HT-29 (cell line): ENCODE data around the gene SMPDL3B. TPM values are rescaled to one million over a fixed set of nuclear protein-coding genes. Genes with fewer than 3 reads are reported as not detected.

Experiments used
- DNase-seq: peaks from one replicate; pipeline ENCODE4 v3.0.0-alpha.2; 2015; ENCODE audit warnings: low spot score
- total RNA-seq: library from RNA; depleted of rRNA; stranded (reverse); fragments of >200 nt; shearing (Covaris generic); gene quantifications from 2 replicates; pipeline ENCODE4 v1.2.3, GENCODE V29; 2014; rRNA removed

The SMPDL3B gene, protein sequence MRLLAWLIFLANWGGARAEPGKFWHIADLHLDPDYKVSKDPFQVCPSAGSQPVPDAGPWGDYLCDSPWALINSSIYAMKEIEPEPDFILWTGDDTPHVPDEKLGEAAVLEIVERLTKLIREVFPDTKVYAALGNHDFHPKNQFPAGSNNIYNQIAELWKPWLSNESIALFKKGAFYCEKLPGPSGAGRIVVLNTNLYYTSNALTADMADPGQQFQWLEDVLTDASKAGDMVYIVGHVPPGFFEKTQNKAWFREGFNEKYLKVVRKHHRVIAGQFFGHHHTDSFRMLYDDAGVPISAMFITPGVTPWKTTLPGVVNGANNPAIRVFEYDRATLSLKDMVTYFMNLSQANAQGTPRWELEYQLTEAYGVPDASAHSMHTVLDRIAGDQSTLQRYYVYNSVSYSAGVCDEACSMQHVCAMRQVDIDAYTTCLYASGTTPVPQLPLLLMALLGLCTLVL
- 16.2 and 18.2 TPM in 2 replicates for total RNA-seq

DNA sequence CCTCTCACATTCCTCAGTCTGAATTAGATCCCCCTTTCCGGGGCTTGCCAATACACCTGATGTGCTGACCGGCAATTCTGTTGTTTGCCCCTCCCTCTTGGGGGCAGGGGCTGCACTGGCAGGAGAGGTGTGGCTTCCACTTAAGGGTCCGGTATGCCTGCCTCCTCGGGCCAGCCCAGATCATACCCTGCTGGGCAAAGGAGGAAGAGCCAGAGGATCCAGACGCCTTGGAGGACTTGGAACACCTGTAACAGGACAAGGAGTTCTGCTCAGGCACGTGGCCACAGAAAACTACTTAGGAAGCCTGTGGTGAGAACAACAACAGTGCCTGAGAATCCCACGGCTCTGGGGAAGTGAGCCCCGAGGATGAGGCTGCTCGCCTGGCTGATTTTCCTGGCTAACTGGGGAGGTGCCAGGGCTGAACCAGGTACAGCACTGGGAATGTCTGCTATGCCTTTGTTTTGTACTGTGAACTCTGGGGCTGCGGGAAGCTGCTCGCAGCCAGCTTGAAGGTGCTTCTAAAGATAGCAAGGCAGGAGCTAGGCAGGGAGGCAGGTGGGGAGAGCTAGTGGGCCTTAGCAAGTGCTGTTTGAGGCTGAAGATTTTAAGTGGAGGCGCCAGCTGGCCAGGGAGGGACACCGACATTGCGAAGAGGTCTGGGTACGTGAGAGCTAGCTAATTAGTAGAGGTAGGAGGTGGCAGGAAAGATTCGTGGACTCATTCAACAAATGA is at the start of gene SMPDL3B:
TSS of gene SMPDL3B (plus strand) at position 183 of the 732 bp plus-strand sequence. CDS start at position 367, 184 bp downstream.
- DNase-seq: peak; percentile 84

DNA sequence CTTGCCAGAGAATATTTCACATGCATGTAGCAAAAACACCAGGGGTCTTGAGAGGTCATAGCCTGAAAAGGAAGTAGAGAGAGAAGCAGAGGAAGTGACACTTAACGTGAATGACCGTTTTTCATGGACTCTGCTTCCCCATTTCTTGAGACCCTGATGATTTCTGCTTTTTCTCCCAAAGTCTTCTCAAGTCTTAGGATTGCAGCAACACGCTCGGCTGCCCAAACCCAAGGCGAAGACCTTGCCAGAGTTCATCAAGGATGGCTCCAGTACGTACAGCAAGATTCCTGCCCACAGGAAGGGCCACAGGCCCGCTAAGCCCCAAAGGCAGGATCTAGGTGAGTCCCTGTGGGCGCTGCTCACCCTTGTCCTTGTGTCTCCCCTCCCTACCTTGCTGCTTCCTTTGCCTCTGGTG is 49.7 kb upstream of the SMPDL3B start:
- no peak for DNase-seq

GRCh38 chr1:27885621-27886352 is 49.0 kb upstream of the SMPDL3B start:
- no peak for DNase-seq

- DNase-seq: no peak
Observed at GRCh38 chr1:27886353-27886679, 48.5 kb upstream of the SMPDL3B start.

DNA sequence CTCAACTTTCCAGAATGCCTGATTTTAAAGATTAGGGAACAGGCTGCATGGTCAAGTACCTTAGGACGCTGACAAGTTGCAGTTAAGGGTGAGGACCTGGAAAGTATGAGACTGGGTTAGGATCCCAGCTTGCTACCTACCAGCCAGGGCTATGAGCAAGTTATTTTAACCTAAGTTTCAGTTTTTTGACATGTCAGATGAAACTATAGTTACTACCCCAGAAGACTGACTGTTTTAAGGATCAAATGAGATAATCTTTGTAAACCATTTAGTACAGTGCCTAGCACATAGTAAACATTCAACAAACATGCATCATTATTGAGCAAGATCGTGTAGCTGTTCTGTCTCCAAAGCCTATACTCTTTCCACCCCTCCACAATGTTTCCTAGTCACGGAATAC is 48.1 kb upstream of the SMPDL3B start:
- no peak for DNase-seq

DNA sequence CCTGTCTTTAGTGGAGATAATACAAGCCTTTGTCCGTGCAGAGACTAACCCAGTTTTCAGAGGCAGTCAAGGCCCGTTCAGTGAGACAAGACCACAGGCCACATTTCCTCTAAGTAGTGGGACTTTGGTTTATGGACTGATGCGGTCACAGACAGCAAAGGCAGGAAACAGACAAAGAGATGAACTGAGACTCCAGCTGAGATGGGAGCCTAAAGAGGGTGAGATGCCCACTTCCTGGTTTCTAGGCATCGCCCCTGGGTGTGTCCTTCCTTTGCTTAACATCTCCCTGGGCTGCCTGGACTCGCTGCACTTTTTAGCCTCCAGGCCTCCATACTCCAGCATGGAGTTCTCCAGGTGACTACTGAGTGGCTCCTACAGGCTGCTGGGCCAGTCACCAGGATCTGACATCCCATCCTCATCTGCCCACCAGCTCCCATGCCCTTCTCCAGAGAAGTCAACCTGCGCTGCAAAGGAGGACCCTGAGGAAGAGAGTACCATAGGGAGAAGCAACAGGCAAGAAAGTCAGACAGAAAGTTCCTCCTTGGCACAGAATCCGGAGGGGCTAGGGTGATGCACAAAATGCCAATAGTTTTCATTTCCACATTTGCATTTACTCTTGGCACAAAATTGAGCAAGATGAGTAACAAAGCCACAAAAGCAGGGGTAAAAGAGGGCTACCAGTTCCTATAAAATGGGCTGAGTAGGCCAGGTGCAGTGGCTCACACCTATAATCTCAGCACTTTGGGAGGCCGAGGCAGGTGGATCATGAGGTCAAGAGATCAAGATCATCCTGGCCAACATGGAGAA is 47.4 kb upstream of the SMPDL3B start:
- DNase-seq: no peak

- no peak for DNase-seq
Observed at GRCh38 chr1:27889506-27889905, 45.3 kb upstream of the SMPDL3B start.

GRCh38 chr1:27891196-27891889 is 43.5 kb upstream of the SMPDL3B start:
- DNase-seq: no peak

- no peak for DNase-seq
Observed at GRCh38 chr1:27894521-27894920, 40.3 kb upstream of the SMPDL3B start.

DNA sequence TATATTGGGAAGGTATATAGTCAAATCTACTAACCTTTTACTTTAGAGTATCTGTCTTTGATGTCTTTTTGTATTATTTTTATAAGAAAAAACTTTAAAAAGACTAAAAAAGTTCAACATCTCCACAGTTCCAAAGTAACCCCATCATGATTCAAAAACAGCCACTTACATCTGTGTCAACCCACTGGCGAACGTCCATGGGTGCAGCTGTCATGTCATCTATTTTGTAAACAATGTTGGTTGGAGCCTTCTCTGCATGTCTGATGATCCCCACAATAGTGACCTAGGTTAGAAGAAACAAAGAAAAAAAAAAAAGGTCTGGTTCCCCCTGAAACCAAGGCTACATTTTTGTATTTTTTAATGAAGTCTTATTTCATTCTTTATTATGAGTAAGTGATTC is 28.0 kb upstream of the SMPDL3B start:
- no peak for DNase-seq

- no peak for DNase-seq
Observed at GRCh38 chr1:27912429-27912828, 22.4 kb upstream of the SMPDL3B start.

DNA sequence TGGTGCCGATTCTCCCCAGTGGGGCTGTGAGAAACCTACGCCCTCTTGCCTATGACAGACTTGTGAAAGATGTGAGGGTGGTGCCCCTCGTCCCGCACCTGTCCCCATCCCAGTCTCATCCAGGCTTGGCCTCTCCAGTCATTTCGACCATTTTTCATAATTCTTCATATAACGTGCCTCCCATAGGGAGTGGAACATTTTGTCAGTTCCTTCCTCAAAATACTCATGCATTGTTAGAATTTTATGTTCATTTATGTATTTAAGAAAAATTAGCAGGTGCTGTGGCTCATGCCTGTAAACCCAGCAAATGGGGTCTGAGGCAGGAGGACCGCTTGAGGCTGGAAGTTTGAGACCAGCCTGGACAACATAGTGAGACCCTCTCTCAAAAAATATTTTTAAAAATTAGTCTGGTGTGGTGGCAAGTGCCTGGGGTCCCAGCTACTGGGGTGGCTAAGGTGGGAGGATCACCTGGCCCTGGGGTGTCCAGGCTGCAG is 19.7 kb upstream of the SMPDL3B start:
- DNase-seq: no peak

- DNase-seq: no peak
Observed at GRCh38 chr1:27922272-27922671, 12.5 kb upstream of the SMPDL3B start.

- no peak for DNase-seq
Observed at GRCh38 chr1:27928216-27928954, 6.4 kb upstream of the SMPDL3B start.

GRCh38 chr1:27931184-27931583 is 3.6 kb upstream of the SMPDL3B start:
- no peak for DNase-seq

DNA sequence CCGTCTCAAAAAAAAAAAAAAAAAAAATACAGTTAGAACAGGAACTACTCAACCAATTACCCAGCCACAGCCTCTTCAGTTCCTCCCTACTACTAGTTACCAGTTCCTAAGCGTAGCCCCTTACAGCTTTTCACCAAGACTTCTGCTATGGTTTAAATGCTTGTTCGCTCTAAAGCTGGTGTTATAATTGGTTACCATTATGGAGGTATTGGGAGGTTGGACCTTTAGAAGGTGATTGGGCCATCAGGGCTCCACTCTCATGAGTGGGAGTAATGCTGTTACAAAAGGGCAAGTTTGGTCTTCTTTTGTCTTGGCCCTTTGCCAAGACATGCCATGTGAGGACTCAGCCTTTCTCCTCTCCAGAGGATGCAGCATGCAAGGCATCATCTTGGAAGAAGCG is 3.0 kb upstream of the SMPDL3B start:
- DNase-seq: no peak

DNA sequence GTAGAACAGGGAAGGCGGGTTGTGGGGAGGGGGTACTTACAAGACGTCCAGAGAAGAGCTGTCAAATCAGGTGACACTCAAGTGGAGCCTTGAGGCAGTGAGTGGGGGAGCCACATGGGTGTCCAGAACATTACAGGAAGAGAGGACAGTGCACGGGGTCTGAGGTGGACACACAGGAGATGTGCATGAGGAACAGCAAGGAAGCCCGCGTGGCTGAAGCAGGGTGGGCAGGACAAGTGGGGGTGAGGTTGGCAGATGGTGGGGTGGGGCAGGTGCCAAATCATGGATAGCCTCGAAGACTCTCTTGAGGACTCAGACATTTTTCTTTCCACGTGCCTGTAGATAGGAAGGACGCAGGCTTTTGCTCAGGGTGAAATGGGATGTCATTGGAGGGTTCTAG is 921 bp downstream of the SMPDL3B start:
- DNase-seq: no peak

- no peak for DNase-seq
Observed at GRCh38 chr1:27936370-27936769, 1.6 kb downstream of the SMPDL3B start.

DNA sequence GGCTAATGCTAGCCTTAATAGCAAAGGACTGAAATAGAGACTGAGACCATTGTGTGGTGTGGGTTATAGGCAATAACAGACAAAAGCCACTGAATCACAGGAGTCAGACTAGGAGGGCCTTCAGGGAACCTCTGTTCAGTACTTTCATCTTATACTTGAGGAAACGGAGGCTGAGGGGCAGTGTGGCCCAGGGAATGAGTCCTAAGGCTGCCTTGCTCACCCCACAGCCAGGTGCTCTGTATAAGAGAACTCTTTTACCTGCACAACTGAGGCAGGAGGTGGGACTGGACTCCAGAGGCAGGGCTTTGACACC is 2.7 kb downstream of the SMPDL3B start:
- no peak for DNase-seq

- DNase-seq: no peak
Observed at GRCh38 chr1:27938488-27938887, 3.7 kb downstream of the SMPDL3B start.
